Coronary artery (tissue), 2 donors: ENCODE results near the gene ICAM4.

ENCODE experiments used
- DNase-seq: peaks from one replicate; pipeline ENCODE4 v3.0.0-alpha.2; 2017; ENCODE audit warnings: low spot score
- H3K27ac ChIP-seq, 2 donors: fragments of 200-600 bp; sonication (generic); one replicate each; pipeline ENCODE4 v1.5.1; 2016 to 2019
- H3K4me3 ChIP-seq: fragments of 200-600 bp; sonication (generic); 2 replicates; pipeline ENCODE4 v1.5.1; 2016; ENCODE audit warnings: mild to moderate bottlenecking, moderate library complexity
- CTCF ChIP-seq: fragments of 200-600 bp; sonication (generic); IDR thresholded peaks from one replicate; pipeline ENCODE4 v1.5.1; 2019; ENCODE audit warnings: antibody characterized with exemption

ICAM4 gene

GRCh38 chr19:10251792-10252694 is 34.7 kb upstream of the ICAM4 start, which contains the start of gene MRPL4:
Gene MRPL4 (plus strand): TSS chr19:10252214. CDS start chr19:10252254, 40 bp downstream.
- DNase-seq: peak; percentile 98
- TF ChIP-seq CTCF: no peak
- H3K27ac ChIP-seq: peak within 1 kb of the TSS; percentile 52 to 86
- peak within 1 kb of the TSS; percentile 89 for H3K4me3 ChIP-seq

- H3K4me3 ChIP-seq: peak overlapping the region; percentile 89
- no peak for TF ChIP-seq CTCF
- DNase-seq: no peak
- peak overlapping the region in 1 of 2 donors; percentile 86 for H3K27ac ChIP-seq
Observed at GRCh38 chr19:10252707-10253106, 34.0 kb upstream of the ICAM4 start.

DNA sequence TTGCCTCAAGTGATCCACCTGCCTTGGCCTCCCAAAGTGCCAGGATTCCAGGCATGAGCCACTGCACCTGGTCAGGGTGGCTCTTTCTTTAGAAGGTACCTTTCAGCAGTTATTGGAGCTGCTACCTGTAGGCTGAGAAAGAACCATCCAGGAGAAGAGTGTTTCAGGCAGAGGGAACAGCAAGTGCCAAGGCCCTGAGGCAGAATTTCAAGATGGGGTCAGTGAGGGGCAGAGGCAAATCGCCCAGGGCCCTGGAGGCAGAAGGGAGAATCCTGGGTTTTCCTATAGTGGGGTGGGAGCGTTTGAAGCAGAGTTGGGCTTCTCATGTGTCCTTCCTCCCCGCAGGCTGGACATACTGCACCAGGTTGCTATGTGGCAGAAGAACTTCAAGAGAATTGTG is 32.5 kb upstream of the ICAM4 start:
- Histone ChIP-seq H3K4me3 (no peak overlapping the region), H3K27ac (no peak overlapping the region)
- TF ChIP-seq CTCF: no peak
- no peak for DNase-seq

- H3K4me3 ChIP-seq: no peak overlapping the region
Observed at GRCh38 chr19:10255358-10255757, 31.4 kb upstream of the ICAM4 start.

GRCh38 chr19:10256551-10256950 is 30.2 kb upstream of the ICAM4 start:
- H3K27ac ChIP-seq: no peak overlapping the region
- DNase-seq: no peak
- H3K4me3 ChIP-seq: no peak overlapping the region
- no peak for TF ChIP-seq CTCF

More at GRCh38 chr19:10255358-10255757, 31.4 kb upstream of the ICAM4 start:
- TF ChIP-seq CTCF: no peak
- H3K27ac ChIP-seq: no peak overlapping the region
- DNase-seq: no peak

GRCh38 chr19:10256970-10257615 is 29.7 kb upstream of the ICAM4 start:
- no peak overlapping the region for H3K4me3 ChIP-seq
- H3K27ac ChIP-seq: no peak overlapping the region
- TF ChIP-seq CTCF: no peak
- DNase-seq: no peak
